Measurements from ENCODE around the gene TRIP4. TPM values are rescaled to one million over a fixed set of nuclear protein-coding genes. Genes with fewer than 3 reads are reported as not detected.

The TRIP4 gene
- total and polyA plus RNA-seq, 2 of the 8 experiments (the other 6 are each of a cell fraction or from before 2014, with no cell fraction given): 6.2 to 18.9 TPM

- Histone ChIP-seq H2BK12ac (ENCODE audit: low read depth, low read length) (peak overlapping the region; percentile 78; the same call in 1 of the 2 replicates), H3K4me2 (ENCODE audit: insufficient read depth in 1 of 2, low read depth in 2 of 2, low read length in 2 of 2) (peak overlapping the region; percentile 88 to 91), H3K27me3 (replicated peaks in 1 of 4; ENCODE audit: control insufficient read depth in 3 of 4, extremely low read depth in 1 of 4, insufficient read depth in 3 of 4, low read length in 3 of 4) (no peaks in the 10 kb centered on the region), H3K4me3 (ENCODE audit: extremely low read depth in 1 of 4, insufficient read depth in 2 of 4, low read depth in 3 of 4, low read length in 4 of 4) (peak overlapping the region; percentile 84 to 93 (median 91)), H2BK120ac (replicated peaks; ENCODE audit: low read depth, low read length) (no peak overlapping the region), H3K23me2 (ENCODE audit: low read depth, low read length) (peaks cover 6% of the 10 kb centered on the region), H2BK20ac (ENCODE audit: low read length) (no peak overlapping the region), H3K9me3 (ENCODE audit: insufficient read depth in 2 of 2, low read depth in 1 of 2, low read length in 1 of 2) (no peaks in the 10 kb centered on the region), H2AFZ (ENCODE audit: low read length) (no peak overlapping the region), H4K5ac (ENCODE audit: insufficient read length, low read depth, low read length) (peak overlapping the region; percentile 4), H2AK5ac (ENCODE audit: low read depth, low read length) (peak overlapping the region; percentile 88; the same call in 1 of the 2 replicates), H3K4ac (replicated peaks; ENCODE audit: insufficient read length, low read depth, low read length) (no peak overlapping the region), H3K56ac (replicated peaks; ENCODE audit: insufficient read length, low read depth, low read length) (no peak overlapping the region), H3K18ac (ENCODE audit: extremely low read depth, low read length) (peak overlapping the region; percentile 64; the same call in 1 of the 2 replicates), H4K20me1 (replicated peaks in 1 of 2; ENCODE audit: control insufficient read depth in 1 of 2, insufficient read depth in 2 of 2, low read length in 2 of 2) (peaks cover 4 to 12% of the 10 kb centered on the region in 2 experiments), H3K9ac (replicated peaks in 1 of 4; ENCODE audit: extremely low read depth in 1 of 4, low read depth in 3 of 4, low read length in 3 of 4) (peak overlapping the region; percentile 73 to 90 (median 82)), H2BK5ac (ENCODE audit: low read depth, low read length) (peak overlapping the region; percentile 53), H3K27ac (ENCODE audit: low read depth, low read length) (peak overlapping the region; percentile 58), H4K8ac (ENCODE audit: extremely low read depth, insufficient read depth, low read length) (peak overlapping the region; percentile 59; the same call in 1 of the 2 replicates), H2BK15ac (ENCODE audit: low read length) (no peak overlapping the region), H3K4me1 (replicated peaks in 1 of 4; ENCODE audit: control insufficient read depth in 3 of 4, insufficient read depth in 4 of 4, low read length in 3 of 4) (peaks cover 0 to 14% (median 10%) of the 10 kb centered on the region in 4 experiments; a peak in 6 of 7 replicates), H4K91ac (replicated peaks; ENCODE audit: insufficient read length, low read length) (no peak overlapping the region), H3K36me3 (ENCODE audit: control insufficient read depth in 2 of 4, insufficient read depth in 4 of 4, low read length in 3 of 4) (no peaks in the 10 kb centered on the region), H3K79me1 (ENCODE audit: low read depth, low read length) (peaks cover 3% of the 10 kb centered on the region; the same call in 1 of the 2 replicates), H3K23ac (ENCODE audit: insufficient read length) (no peak overlapping the region), H3K14ac (ENCODE audit: insufficient read length) (no peak overlapping the region), H3K79me2 (ENCODE audit: control insufficient read depth in 1 of 2, insufficient read depth in 2 of 2, low read length in 2 of 2) (peaks cover 18 to 50% of the 10 kb centered on the region in 2 experiments)
- ChIA-PET POLR2A (ENCODE audit: partially characterized antibody) (interaction anchor here (0.6 to 2.5 kb wide), 15 partner anchors 8 to 348 kb away, joined by 3 to 13 read pairs (median 3); partner anchors contain the start of gene TRIP4), CTCF (ENCODE audit: partially characterized antibody) (interaction anchor here (0.7 to 1.6 kb wide), 8 partner anchors 17 to 223 kb away, joined by 3 to 5 read pairs (median 4); no protein-coding TSS in a partner anchor)
- FAIRE-seq (no peak), DNase-seq (ENCODE audit: low read depth in 1 of 2, low spot score in 2 of 2) (peak in 1 of 2 experiments; percentile 54)
- 4% methylated on average over 8 of the region's 56 CpGs; no CpG with 5 or more reads in 1 of the 2 experiments for WGBS, 2 experiments (ENCODE audit: extremely low coverage in 1 of 2, insufficient coverage in 1 of 2, insufficient read length in 1 of 2, insufficient replicate concordance in 2 of 2, low coverage in 1 of 2, low lambda C conversion rate in 2 of 2, missing lambda C conversion rate in 1 of 2)
- TF ChIP-seq TBP (IDR thresholded peaks at IDR 0.05; ENCODE audit: low read depth, low read length): peak; percentile 37; the same call in 1 of the 2 replicates
- no peak for TF ChIP-seq EP300 (IDR thresholded peaks at IDR 0.05; ENCODE audit: borderline replicate concordance in 1 of 2, low read depth in 2 of 2, low read length in 2 of 2)
- TF ChIP-seq POLR2AphosphoS5 (IDR thresholded peaks at IDR 0.05; ENCODE audit: low read depth, low read length): peak; percentile 50; the same call in 1 of the 2 replicates
Observed at GRCh38 chr15:64460724-64461720, 73.4 kb downstream of the TRIP4 start.
